ENCODE measurements around the gene HRH2. TPM values are rescaled to one million over a fixed set of nuclear protein-coding genes. Genes with fewer than 3 reads are reported as not detected.

HRH2 gene
- total and polyA plus RNA-seq, 8 donors = 4.1 to 22.0 (median 8.2) TPM

- DNase-seq (no peak), ATAC-seq (no peak)
- Histone ChIP-seq H3K4me3 (no peak overlapping the region), H3K27ac (peak overlapping the region in 1 of 2 donors; percentile 88), H3K36me3 (no peaks in the 10 kb centered on the region), H3K4me1 (peaks cover 0 to 88% of the 10 kb centered on the region in 2 donors), H3K27me3 (peaks cover 38 to 81% of the 10 kb centered on the region in 2 donors), H3K9me3 (no peaks in the 10 kb centered on the region)
- intact Hi-C loops (cut with DNase I) = no loop called here
- no peak for TF ChIP-seq CTCF (IDR thresholded peaks at IDR 0.05)
Observed at GRCh38 chr5:175656966-175657365, 905 bp upstream of the HRH2 start.

GRCh38 chr5:175658299-175659145, 651 bp downstream of the HRH2 start:
- Histone ChIP-seq H3K36me3 (no peaks in the 10 kb centered on the region), H3K27me3 (peaks cover 34 to 75% of the 10 kb centered on the region in 2 donors), H3K4me1 (peaks cover 0 to 88% of the 10 kb centered on the region in 2 donors), H3K27ac (peak overlapping the region in 1 of 2 donors; percentile 88), H3K4me3 (peak overlapping the region; percentile 16 to 68), H3K9me3 (no peaks in the 10 kb centered on the region)
- no peak for TF ChIP-seq CTCF (IDR thresholded peaks at IDR 0.05)
- ATAC-seq (no peak), DNase-seq (peak in 1 of 4 donors; percentile 88)
- intact Hi-C loops (cut with DNase I) = no loop called here

- DNase-seq = no peak
- no peak for TF ChIP-seq CTCF (IDR thresholded peaks at IDR 0.05)
- H3K27me3 ChIP-seq = peaks cover 34 to 83% of the 10 kb centered on the region in 2 donors
- ATAC-seq = no peak
- peaks cover 0 to 88% of the 10 kb centered on the region in 2 donors for H3K4me1 ChIP-seq
- H3K36me3 ChIP-seq = no peaks in the 10 kb centered on the region
- intact Hi-C loops (cut with DNase I) = no loop called here
- H3K4me3 ChIP-seq = peak overlapping the region in 1 of 2 donors; percentile 68
- H3K27ac ChIP-seq = no peak overlapping the region
- H3K9me3 ChIP-seq = no peaks in the 10 kb centered on the region
Observed at GRCh38 chr5:175659546-175660253, 1.8 kb downstream of the HRH2 start.

GRCh38 chr5:175663186-175664184, 5.6 kb downstream of the HRH2 start:
- no peak overlapping the region for H3K4me3 ChIP-seq
- intact Hi-C loops (cut with DNase I) = no loop called here
- H3K27ac ChIP-seq = no peak overlapping the region
- TF ChIP-seq CTCF (IDR thresholded peaks at IDR 0.05) = no peak
- peaks cover 12 to 59% of the 10 kb centered on the region in 2 donors for H3K27me3 ChIP-seq
- H3K36me3 ChIP-seq = no peaks in the 10 kb centered on the region
- peak; percentile 75 for ATAC-seq
- H3K4me1 ChIP-seq = peaks cover 0 to 90% of the 10 kb centered on the region in 2 donors
- H3K9me3 ChIP-seq = no peaks in the 10 kb centered on the region
- peak in 1 of 4 donors; percentile 54 for DNase-seq

Data from left lung (tissue), 10 donors.